PC-9 (cell line): ENCODE measurements around the gene ZBTB21. TPM values are rescaled to one million over a fixed set of nuclear protein-coding genes. Genes with fewer than 3 reads are reported as not detected.

Experiments used
- BruUV-seq: library from RNA; stranded (reverse); fragments of 400-500 nt; replicated peaks from 2 replicates; lab custom pipeline; 2021; lab: Mats Ljungman, UMichigan
- CTCF ChIA-PET: fragments of 300-600 bp; sonication (Branson Sonifier 250); formaldehyde crosslinking; loops from one replicate; lab custom pipeline; 2022; ENCODE audit warnings: antibody characterized with exemption; lab: Charles Lee
- POLR2A ChIA-PET: fragments of 300-600 bp; sonication (Branson Sonifier 250); formaldehyde crosslinking; loops from one replicate; lab custom pipeline; 2022; ENCODE audit warnings: antibody characterized with exemption; ENCODE audit not compliant: unreplicated experiment; lab: Charles Lee
- DNase-seq, 2 experiments: peaks; one replicate each; pipeline versions ENCODE4 v3.0.0 to v3.0.0-alpha.2; 2015 to 2022; ENCODE audit warnings: mixed read lengths in 1 of 2
- H2AFZ ChIP-seq: fragments of 200-600 bp; sonication (generic); 2 replicates; pipeline ENCODE4 v1.8.1; 2017; ENCODE audit warnings: antibody characterized with exemption
- H3F3A ChIP-seq: fragments of 200-600 bp; sonication (generic); 2 replicates; pipeline ENCODE4 v1.8.1; 2017; ENCODE audit warnings: antibody characterized with exemption, mild to moderate bottlenecking, low read depth; ENCODE audit not compliant: insufficient read depth
- H3K27ac ChIP-seq: fragments of 200-600 bp; sonication (generic); 2 replicates; pipeline ENCODE4 v1.6.1; 2016; ENCODE audit warnings: mixed run types
- H3K27me3 ChIP-seq: fragments of 200-600 bp; sonication (generic); 2 replicates; pipeline ENCODE4 v1.6.1; 2016; ENCODE audit warnings: low read depth, mixed run types; ENCODE audit not compliant: insufficient read depth
- H3K36me3 ChIP-seq: fragments of 200-600 bp; sonication (generic); 2 replicates; pipeline ENCODE4 v1.6.1; 2016; ENCODE audit warnings: low read depth, mixed run types
- H3K4me1 ChIP-seq: fragments of 200-600 bp; sonication (generic); replicated peaks from 2 replicates; pipeline ENCODE4 v1.6.1; 2016; ENCODE audit warnings: mixed run types; ENCODE audit not compliant: insufficient read depth
- H3K4me2 ChIP-seq: fragments of 200-600 bp; sonication (generic); 2 replicates; pipeline ENCODE4 v1.6.1; 2017; ENCODE audit warnings: mixed run types
- H3K4me3 ChIP-seq: fragments of 200-600 bp; sonication (generic); 2 replicates; pipeline ENCODE4 v1.6.1; 2016; ENCODE audit warnings: mixed run types
- H3K79me2 ChIP-seq: fragments of 200-600 bp; sonication (generic); 2 replicates; pipeline ENCODE4 v1.6.1; 2017; ENCODE audit warnings: low read depth, mixed run types
- H3K9me2 ChIP-seq: fragments of 200-600 bp; sonication (generic); 2 replicates; pipeline ENCODE4 v1.8.1; 2017; ENCODE audit warnings: mild to moderate bottlenecking; ENCODE audit not compliant: insufficient read depth
- H3K9me3 ChIP-seq: fragments of 200-600 bp; sonication (generic); 2 replicates; pipeline ENCODE4 v1.8.1; 2016; ENCODE audit warnings: low read depth; ENCODE audit not compliant: insufficient read depth
- H4K20me1 ChIP-seq: fragments of 200-600 bp; sonication (generic); 2 replicates; pipeline ENCODE4 v1.8.1; 2017; ENCODE audit not compliant: insufficient read depth
- EZH2 ChIP-seq: fragments of 200-600 bp; sonication (generic); IDR thresholded peaks from 2 replicates; pipeline ENCODE4 v1.8.0; 2017; ENCODE audit warnings: antibody characterized with exemption, low read depth
- intact Hi-C: fragments of 100-400 bp; cut with micrococcal nuclease; formaldehyde crosslinking; loops from one replicate; pipeline ENCODE4 v1.10.0; 2022; ENCODE audit not compliant: unreplicated experiment
- total RNA-seq: library from RNA; stranded (reverse); gene quantifications from 2 replicates; pipeline ENCODE4 v1.2.3, GENCODE V29; 2021
- TF ChIP-seq, protein P1 (sequence below): fragments of 200-600 bp; sonication (generic); conservative IDR thresholded peaks from 2 replicates; pipeline ENCODE4 v1.6.1; 2017; ENCODE audit warnings: mixed run types, antibody characterized with exemption, mild to moderate bottlenecking, moderate library complexity

ZBTB21 gene
- total RNA-seq, 1 experiment from 2014 or later, result 13.5 TPM

DNA sequence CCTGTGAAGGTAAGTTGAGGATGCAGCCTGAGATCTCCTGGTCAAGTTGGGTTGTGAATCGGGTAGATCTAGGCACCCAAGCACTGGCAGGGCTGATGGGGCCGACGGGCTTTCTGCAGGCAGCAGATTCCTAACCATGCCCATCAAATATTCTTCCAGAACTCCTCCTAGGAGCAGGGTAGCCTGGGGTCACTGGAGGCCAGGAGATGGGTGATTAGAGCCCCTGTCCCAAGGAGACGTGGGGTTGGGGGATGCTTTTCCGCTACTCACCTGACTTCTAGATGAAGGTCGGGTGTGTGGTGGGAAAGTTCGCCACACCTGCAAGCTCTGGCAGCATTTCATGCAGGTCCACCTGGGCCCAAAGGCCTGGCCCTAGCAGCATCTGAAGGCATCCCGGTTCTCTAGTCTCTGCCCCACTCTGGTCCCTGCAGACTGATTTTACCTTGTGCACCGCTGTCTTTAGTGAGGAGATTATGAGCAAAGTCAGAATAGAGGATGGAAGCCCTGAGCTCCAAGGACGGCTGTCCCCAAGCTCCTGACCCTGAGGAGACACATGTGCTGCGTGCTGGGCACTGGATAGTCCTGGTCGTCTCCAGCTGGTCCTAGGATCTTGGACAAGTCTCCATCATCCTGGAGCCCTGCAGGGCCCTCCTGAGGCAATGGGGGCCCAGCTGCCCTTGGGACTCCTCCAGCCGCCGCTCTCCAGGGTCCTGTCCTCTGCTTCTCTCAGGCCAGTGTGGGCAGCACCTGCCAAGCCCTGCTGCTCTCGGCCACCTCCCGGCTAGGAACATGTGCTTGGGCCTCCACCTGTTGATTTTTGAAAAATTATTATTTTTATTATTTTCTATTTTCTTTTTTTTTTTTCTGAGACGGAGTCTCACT, 34.5 kb downstream of the ZBTB21 start:
- no peaks in the 10 kb centered on the region for H3K36me3 ChIP-seq
- no peak overlapping the region for H2AFZ ChIP-seq
- ChIA-PET CTCF (no interaction called here), POLR2A (interaction anchor here (0.6 kb wide), 1 partner anchor 603 kb away, joined by 5 read pairs; no protein-coding TSS in a partner anchor)
- no peaks in the 10 kb centered on the region for H3F3A ChIP-seq
- BruUV-seq, result no TSS peak
- H3K27me3 ChIP-seq, result no peaks in the 10 kb centered on the region
- intact Hi-C loops, result no loop called here
- no peaks in the 10 kb centered on the region for H3K9me3 ChIP-seq
- no peak overlapping the region for H3K27ac ChIP-seq
- H3K4me1 ChIP-seq, result no peaks in the 10 kb centered on the region
- DNase-seq, result no peak
- H4K20me1 ChIP-seq, result no peaks in the 10 kb centered on the region
- H3K4me2 ChIP-seq, result no peak overlapping the region
- no peak for TF ChIP-seq EZH2
- TF ChIP-seq, protein P1, sequence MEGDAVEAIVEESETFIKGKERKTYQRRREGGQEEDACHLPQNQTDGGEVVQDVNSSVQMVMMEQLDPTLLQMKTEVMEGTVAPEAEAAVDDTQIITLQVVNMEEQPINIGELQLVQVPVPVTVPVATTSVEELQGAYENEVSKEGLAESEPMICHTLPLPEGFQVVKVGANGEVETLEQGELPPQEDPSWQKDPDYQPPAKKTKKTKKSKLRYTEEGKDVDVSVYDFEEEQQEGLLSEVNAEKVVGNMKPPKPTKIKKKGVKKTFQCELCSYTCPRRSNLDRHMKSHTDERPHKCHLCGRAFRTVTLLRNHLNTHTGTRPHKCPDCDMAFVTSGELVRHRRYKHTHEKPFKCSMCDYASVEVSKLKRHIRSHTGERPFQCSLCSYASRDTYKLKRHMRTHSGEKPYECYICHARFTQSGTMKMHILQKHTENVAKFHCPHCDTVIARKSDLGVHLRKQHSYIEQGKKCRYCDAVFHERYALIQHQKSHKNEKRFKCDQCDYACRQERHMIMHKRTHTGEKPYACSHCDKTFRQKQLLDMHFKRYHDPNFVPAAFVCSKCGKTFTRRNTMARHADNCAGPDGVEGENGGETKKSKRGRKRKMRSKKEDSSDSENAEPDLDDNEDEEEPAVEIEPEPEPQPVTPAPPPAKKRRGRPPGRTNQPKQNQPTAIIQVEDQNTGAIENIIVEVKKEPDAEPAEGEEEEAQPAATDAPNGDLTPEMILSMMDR, result no peak
- H3K79me2 ChIP-seq, result no peaks in the 10 kb centered on the region
- H3K9me2 ChIP-seq, result no peaks in the 10 kb centered on the region
- no peak overlapping the region for H3K4me3 ChIP-seq

DNA sequence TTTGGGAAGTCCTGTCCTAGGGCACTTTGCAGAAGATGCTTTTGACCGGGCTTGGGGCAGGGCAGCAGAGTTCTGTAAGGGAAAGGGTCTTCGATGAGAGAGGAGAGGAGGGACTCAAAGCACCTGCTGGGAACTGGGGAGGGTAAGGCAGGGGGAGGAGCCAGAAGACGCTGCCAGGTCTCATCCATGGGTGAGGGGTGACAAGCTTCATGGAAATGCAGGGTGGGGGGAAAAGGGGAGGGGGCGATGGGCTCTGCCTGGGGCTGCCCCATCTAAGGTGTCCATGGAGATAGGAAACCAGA, 35.5 kb downstream of the ZBTB21 start:
- Histone ChIP-seq H3F3A (no peaks in the 10 kb centered on the region), H3K27me3 (no peaks in the 10 kb centered on the region), H3K79me2 (no peaks in the 10 kb centered on the region), H3K9me3 (no peaks in the 10 kb centered on the region), H3K4me2 (no peak overlapping the region), H2AFZ (no peak overlapping the region), H4K20me1 (no peaks in the 10 kb centered on the region), H3K4me1 (no peaks in the 10 kb centered on the region), H3K36me3 (no peaks in the 10 kb centered on the region), H3K27ac (no peak overlapping the region), H3K4me3 (no peak overlapping the region), H3K9me2 (no peaks in the 10 kb centered on the region)
- no peak for DNase-seq
- CTCF ChIA-PET, result no interaction called here
- POLR2A ChIA-PET, result no interaction called here
- TF ChIP-seq, protein P1, result no peak
- TF ChIP-seq EZH2, result no peak
- no TSS peak for BruUV-seq
- intact Hi-C loops, result no loop called here

DNA sequence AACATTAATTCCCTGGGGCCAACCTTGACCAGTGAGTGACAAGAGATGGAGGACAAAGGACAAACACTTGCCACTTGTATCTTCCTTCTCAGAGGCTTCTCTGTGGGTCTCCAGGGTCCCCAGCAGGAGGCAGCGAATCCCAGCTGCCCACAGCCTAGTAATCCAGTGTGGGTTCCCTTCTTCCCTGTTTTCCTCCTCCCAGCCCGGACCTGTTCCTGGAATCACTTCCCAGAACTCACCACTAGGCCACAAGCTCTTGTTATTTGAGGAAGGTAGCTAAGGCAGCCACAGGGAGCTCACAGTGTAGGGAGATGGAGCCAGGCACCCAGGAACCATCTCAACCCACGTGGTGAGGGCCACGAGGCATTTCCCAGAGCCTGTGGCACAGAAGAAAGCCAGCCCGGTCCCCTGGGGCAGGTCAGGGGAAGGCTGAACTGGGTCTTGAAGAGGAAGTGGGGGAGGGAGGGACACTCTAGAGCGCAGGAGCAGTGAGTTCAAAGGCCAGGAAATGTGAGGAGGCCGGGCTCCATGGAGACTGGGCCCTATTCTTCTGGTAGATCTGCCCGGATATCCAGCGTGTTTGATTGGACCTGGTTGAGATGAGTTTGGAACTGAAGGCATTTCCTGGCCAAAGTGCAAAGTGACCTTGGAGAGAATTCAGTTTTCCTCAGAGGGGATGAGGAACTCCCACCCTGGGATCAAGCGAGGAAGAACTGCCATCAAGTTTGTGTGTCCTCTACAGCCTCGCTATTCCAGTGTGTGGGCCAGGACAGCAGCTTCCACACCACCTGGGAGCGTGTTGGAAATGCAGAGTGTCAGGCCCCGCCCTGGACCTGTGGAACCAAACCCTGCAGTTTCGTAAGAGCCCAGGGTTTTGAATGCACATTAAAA, 36.1 kb downstream of the ZBTB21 start:
- DNase-seq, result no peak

More for the DNA sequence above, 36.1 kb downstream of the ZBTB21 start:
- intact Hi-C loops, result no loop called here
- H3K27ac ChIP-seq, result no peak overlapping the region
- H4K20me1 ChIP-seq, result no peaks in the 10 kb centered on the region
- no peaks in the 10 kb centered on the region for H3K36me3 ChIP-seq
- no peaks in the 10 kb centered on the region for H3F3A ChIP-seq
- ChIA-PET CTCF (no interaction called here), POLR2A (interaction anchor here (0.5 kb wide), 2 partner anchors 36 to 207 kb away, joined by 4 read pairs; no protein-coding TSS in a partner anchor)
- H2AFZ ChIP-seq, result no peak overlapping the region
- H3K9me2 ChIP-seq, result no peaks in the 10 kb centered on the region
- H3K4me2 ChIP-seq, result no peak overlapping the region
- BruUV-seq, result no TSS peak
- no peak overlapping the region for H3K4me3 ChIP-seq
- no peaks in the 10 kb centered on the region for H3K4me1 ChIP-seq
- TF ChIP-seq, protein P1, result no peak
- TF ChIP-seq EZH2, result no peak
- no peaks in the 10 kb centered on the region for H3K9me3 ChIP-seq
- H3K27me3 ChIP-seq, result no peaks in the 10 kb centered on the region
- no peaks in the 10 kb centered on the region for H3K79me2 ChIP-seq
